T-helper 17 cell (primary cell): ENCODE results near the gene U2AF1L4. TPM values are rescaled to one million over a fixed set of nuclear protein-coding genes. Genes with fewer than 3 reads are reported as not detected.
A peak's percentile ranks its signal among the peaks of the same experiment; 100 is the strongest.

Experiments
- ATAC-seq: fragments of 150-1000 bp; cut with Tn5 transposase; 2 replicates; pipeline ENCODE4 v1.10.0; 2021; ENCODE audit warnings: mild to moderate bottlenecking, moderate library complexity
- DNase-seq, 3 donors: peaks; one replicate each; pipeline versions ENCODE4 v3.0.0 to v3.0.0-alpha.2; 2020 to 2021
- H3K9me3 ChIP-seq: one replicate; pipeline ENCODE4 v1.7.0; 2013; ENCODE audit warnings: low read length, mild to moderate bottlenecking; ENCODE audit not compliant: control insufficient read depth, poor library complexity, severe bottlenecking
- H3K27ac Mint-ChIP-seq: one replicate; pipeline ENCODE4 v1.8.0; 2022; ENCODE audit warnings: mild to moderate bottlenecking, moderate library complexity, mixed read lengths
- H3K27me3 Mint-ChIP-seq: one replicate; pipeline ENCODE4 v1.8.0; 2022; ENCODE audit warnings: mixed read lengths
- H3K36me3 Mint-ChIP-seq: one replicate; pipeline ENCODE4 v1.8.0; 2022; ENCODE audit warnings: low read depth, mixed read lengths
- H3K4me1 Mint-ChIP-seq: one replicate; pipeline ENCODE4 v1.8.0; 2022; ENCODE audit warnings: mild to moderate bottlenecking, mixed read lengths
- H3K4me3 Mint-ChIP-seq: one replicate; pipeline ENCODE4 v1.8.0; 2022; ENCODE audit warnings: mild to moderate bottlenecking, moderate library complexity, mixed read lengths
- total RNA-seq, 4 donors: library from RNA in 2 of 4; stranded (reverse) in 2 of 4; gene quantifications; one replicate each; pipeline ENCODE4 v1.2.3 and lab custom pipeline; 2022 to 2026

The U2AF1L4 gene
- total RNA-seq, 2 donors from 2014 or later, result 48.1 to 68.2 TPM

DNA sequence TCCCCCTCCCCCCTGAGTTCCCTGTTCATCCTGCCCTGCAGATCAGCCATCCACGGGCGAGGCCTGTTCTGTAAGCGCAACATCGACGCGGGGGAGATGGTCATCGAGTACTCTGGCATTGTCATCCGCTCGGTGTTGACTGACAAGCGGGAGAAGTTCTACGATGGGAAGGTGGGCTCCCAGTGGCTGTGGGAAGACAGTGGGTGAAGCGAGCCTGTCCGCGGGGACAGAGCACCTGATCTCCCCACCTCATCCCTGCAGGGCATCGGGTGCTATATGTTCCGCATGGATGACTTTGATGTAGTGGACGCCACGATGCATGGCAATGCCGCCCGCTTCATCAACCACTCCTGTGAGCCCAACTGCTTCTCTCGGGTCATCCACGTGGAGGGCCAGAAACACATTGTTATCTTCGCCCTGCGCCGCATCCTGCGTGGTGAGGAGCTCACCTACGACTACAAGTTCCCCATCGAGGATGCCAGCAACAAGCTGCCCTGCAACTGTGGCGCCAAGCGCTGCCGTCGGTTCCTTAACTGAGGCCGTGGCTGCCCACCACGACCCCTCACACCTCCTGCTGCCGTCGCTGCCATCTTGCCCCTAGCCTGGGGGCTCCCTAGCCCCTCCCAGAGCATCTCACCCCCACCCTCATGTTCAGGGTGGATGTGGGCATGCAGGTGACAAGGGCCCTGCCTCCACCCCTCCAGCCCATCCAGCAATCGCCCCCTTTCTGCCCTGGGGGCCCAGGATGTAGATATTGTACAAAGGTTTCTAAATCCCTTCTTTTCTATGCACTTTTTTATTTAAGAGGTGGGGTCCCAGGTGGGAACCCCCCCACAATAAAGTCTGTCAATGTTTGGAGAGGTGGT is 7.0 kb downstream of the U2AF1L4 start:
- Mint-ChIP-seq H3K27ac (peak overlapping the region; percentile 66), H3K27me3 (no peaks in the 10 kb centered on the region), H3K36me3 (peaks cover 2% of the 10 kb centered on the region), H3K4me1 (peaks cover 43% of the 10 kb centered on the region), H3K4me3 (no peak overlapping the region)
- no peaks in the 10 kb centered on the region for H3K9me3 ChIP-seq
- ATAC-seq (no peak), DNase-seq (no peak)

DNA sequence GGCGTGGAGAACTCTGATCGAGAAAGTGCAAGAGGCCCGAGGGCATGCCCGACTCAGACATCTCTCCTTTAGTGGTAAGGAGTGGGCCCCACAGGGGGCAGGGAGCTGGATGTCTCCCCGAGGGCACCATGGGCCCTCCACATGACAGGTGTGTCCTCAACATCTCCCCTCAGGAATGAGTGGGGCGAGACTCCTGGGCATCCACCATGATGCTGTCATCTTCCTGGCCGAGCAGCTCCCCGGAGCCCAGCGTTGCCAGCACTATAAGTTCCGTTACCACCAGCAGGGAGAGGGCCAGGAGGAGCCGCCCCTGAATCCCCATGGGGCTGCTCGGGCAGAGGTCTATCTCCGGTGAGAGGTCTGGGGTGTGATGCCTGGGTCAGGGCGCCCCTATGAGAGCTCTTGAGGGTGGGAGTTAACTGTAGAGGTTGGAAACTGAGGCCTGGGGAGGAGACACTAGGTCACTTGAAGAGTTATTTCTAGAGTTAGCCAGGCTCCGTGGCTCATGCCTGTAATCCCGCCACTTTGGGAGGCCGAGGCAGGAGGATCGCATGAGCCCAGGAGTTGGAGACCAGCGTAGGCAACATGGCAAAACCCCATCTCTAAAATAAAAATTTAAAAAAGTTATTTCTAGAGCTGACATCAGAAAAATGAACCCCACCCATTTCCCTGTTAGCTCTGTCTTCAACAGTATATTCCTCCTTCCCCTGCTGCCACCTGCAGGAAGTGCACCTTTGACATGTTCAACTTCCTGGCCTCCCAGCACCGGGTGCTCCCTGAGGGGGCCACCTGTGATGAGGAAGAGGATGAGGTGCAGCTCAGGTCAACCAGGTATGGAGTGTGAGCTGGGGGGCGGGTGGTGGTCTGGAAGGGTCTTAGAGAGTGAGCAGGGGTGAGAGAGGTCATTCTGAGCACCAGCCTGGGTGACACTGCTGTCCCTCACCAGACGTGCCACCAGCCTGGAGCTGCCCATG is 8.0 kb downstream of the U2AF1L4 start:
- peak overlapping the region; percentile 47 for H3K27ac Mint-ChIP-seq
- H3K27me3 Mint-ChIP-seq, result no peaks in the 10 kb centered on the region
- H3K36me3 Mint-ChIP-seq, result no peaks in the 10 kb centered on the region
- peaks cover 34% of the 10 kb centered on the region for H3K4me1 Mint-ChIP-seq
- peak overlapping the region; percentile 50 for H3K4me3 Mint-ChIP-seq
- H3K9me3 ChIP-seq, result no peaks in the 10 kb centered on the region
- DNase-seq (no peak), ATAC-seq (no peak)

DNA sequence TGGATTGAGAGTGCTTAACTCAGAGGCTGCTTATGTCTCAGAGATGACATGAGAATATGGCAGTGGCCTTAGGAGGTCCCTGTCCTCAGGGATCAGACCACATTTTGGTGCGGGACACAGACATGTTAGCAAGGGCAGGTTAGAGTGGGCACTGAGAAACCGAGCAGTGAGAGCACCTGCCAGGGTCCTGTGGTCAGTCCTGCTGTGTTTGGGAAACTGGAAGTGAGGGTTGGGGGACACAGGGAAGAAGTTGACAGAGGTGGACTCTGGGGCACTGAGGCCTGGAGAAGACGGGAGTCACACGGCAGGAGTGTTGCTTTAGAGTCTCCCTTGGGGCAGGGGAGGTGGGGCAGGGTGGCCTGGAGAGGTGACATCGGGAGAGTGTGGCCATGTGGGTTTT is 10.3 kb downstream of the U2AF1L4 start:
- no peak overlapping the region for H3K4me3 Mint-ChIP-seq
- H3K36me3 Mint-ChIP-seq, result peaks cover 10% of the 10 kb centered on the region
- H3K27ac Mint-ChIP-seq, result peak overlapping the region; percentile 86
- H3K9me3 ChIP-seq, result no peaks in the 10 kb centered on the region
- peaks cover 32% of the 10 kb centered on the region for H3K4me1 Mint-ChIP-seq
- DNase-seq, result no peak
- no peaks in the 10 kb centered on the region for H3K27me3 Mint-ChIP-seq
- no peak for ATAC-seq

GRCh38 chr19:35734273-35734672 is 10.9 kb downstream of the U2AF1L4 start:
- Mint-ChIP-seq H3K27me3 (no peaks in the 10 kb centered on the region), H3K4me3 (no peak overlapping the region), H3K36me3 (peaks cover 11% of the 10 kb centered on the region), H3K27ac (peak overlapping the region; percentile 86), H3K4me1 (peaks cover 32% of the 10 kb centered on the region)
- DNase-seq (no peak), ATAC-seq (no peak)
- no peaks in the 10 kb centered on the region for H3K9me3 ChIP-seq

DNA sequence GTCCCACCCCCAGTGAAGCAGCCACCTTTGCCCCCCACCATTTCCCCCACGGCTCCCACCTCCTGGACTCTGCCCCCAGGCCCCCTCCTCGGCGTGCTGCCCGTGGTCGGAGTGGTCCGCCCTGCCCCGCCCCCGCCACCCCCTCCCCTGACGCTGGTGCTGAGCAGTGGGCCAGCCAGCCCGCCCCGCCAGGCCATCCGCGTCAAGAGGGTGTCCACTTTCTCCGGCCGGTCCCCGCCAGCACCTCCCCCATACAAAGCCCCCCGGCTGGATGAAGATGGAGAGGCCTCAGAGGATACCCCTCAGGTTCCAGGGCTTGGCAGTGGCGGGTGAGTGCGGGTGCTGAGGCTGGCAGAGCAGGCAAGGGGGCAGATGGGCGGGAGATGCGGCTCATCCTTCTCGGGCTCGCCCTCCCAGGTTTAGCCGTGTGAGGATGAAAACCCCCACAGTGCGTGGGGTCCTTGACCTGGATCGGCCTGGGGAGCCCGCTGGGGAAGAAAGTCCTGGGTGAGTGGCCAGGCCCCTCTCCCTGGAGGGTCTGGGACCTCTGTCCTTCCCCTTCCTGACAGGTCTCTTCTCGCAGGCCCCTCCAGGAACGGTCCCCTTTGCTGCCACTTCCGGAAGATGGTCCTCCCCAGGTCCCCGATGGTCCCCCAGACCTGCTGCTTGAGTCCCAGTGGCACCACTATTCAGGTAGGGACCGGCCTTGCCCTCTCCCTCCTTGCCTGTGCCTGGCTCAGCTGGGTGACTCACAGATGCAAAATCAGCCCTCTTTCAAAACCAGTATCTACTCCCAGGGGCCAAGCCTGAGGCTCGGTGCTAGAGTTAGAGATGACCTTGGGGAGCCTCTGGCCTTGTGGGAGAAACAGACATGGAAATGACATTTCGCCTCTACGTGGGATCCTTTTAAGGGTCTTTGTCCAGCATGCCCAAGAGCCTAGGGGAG is 11.8 kb downstream of the U2AF1L4 start:
- no peak for DNase-seq
- H3K9me3 ChIP-seq, result no peaks in the 10 kb centered on the region
- peaks cover 33% of the 10 kb centered on the region for H3K4me1 Mint-ChIP-seq
- peak overlapping the region; percentile 86 for H3K27ac Mint-ChIP-seq
- peaks cover 11% of the 10 kb centered on the region for H3K36me3 Mint-ChIP-seq
- no peaks in the 10 kb centered on the region for H3K27me3 Mint-ChIP-seq
- ATAC-seq, result no peak
- H3K4me3 Mint-ChIP-seq, result no peak overlapping the region

DNA sequence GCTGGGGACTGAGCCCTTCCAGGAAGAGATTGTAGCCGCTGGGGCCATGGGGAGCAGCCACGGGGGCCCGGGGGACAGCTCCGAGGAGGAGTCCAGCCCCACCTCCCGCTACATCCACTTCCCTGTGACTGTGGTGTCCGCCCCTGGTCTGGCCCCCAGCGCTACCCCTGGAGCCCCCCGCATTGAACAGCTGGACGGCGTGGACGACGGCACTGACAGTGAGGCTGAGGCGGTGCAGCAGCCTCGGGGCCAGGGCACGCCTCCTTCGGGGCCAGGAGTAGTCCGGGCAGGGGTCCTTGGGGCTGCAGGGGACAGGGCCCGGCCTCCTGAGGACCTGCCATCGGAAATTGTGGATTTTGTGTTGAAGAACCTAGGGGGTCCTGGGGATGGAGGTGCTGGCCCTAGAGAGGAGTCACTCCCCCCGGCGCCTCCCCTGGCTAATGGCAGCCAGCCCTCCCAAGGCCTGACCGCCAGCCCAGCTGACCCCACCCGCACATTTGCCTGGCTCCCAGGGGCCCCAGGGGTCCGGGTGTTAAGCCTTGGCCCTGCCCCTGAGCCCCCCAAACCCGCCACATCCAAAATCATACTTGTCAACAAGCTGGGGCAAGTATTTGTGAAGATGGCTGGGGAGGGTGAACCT is 12.6 kb downstream of the U2AF1L4 start:
- Mint-ChIP-seq H3K4me3 (no peak overlapping the region), H3K36me3 (peaks cover 11% of the 10 kb centered on the region), H3K27ac (no peak overlapping the region), H3K27me3 (no peaks in the 10 kb centered on the region), H3K4me1 (peaks cover 39% of the 10 kb centered on the region)
- no peaks in the 10 kb centered on the region for H3K9me3 ChIP-seq
- ATAC-seq, result no peak
- no peak for DNase-seq

DNA sequence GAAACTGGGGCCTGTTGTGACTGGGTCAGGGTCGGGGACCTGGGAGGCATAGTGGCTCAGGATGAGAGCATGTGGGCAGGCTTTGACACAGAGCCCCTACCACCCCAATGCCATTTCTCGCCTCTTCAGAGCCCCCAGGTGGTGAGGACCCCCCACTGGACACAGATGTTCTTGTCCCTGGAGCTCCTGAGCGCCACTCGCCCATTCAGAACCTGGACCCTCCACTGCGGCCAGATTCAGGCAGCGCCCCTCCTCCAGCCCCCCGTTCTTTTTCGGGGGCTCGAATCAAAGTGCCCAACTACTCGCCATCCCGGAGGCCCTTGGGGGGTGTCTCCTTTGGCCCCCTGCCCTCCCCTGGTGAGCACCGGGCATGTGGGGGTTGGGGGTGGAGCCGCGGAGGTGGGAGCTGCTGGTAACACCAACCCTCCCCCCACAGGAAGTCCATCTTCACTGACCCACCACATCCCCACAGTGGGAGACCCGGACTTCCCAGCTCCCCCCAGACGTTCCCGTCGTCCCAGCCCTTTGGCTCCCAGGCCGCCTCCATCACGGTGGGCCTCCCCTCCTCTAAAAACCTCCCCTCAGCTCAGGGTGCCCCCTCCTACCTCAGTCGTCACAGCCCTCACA is 13.3 kb downstream of the U2AF1L4 start:
- no peaks in the 10 kb centered on the region for H3K9me3 ChIP-seq
- ATAC-seq (no peak), DNase-seq (no peak)
- no peak overlapping the region for H3K27ac Mint-ChIP-seq
- H3K36me3 Mint-ChIP-seq, result peaks cover 11% of the 10 kb centered on the region
- H3K27me3 Mint-ChIP-seq, result no peaks in the 10 kb centered on the region
- no peak overlapping the region for H3K4me3 Mint-ChIP-seq
- peaks cover 34% of the 10 kb centered on the region for H3K4me1 Mint-ChIP-seq

DNA sequence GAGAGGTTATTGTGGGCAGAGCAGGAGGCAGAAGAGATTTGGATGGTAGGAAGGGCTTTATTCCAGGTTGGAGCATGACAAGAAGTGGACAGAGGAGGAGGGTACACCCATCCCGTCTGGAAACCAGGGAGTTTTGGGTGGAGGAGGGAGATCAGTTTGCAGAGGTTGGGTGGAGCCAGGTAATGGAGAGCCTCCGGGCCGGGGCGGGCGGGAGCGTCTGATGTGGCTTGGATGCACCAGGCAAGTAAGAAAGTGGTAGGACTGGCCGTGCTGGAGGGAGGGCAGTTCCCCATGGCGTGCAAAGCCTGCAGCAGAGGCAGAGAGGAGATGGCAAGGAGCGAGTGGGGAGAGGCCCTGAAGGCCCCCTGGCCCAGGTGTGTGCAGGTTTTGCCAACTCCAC is 13.9 kb downstream of the U2AF1L4 start:
- Mint-ChIP-seq H3K36me3 (peaks cover 11% of the 10 kb centered on the region), H3K27me3 (no peaks in the 10 kb centered on the region), H3K4me3 (peak overlapping the region; percentile 49), H3K4me1 (peaks cover 29% of the 10 kb centered on the region), H3K27ac (no peak overlapping the region)
- DNase-seq (no peak), ATAC-seq (no peak)
- no peaks in the 10 kb centered on the region for H3K9me3 ChIP-seq

GRCh38 chr19:35730326-35730725 is 14.9 kb downstream of the U2AF1L4 start:
- no peak overlapping the region for H3K27ac Mint-ChIP-seq
- peaks cover 14% of the 10 kb centered on the region for H3K36me3 Mint-ChIP-seq
- H3K4me1 Mint-ChIP-seq, result peaks cover 26% of the 10 kb centered on the region
- DNase-seq, result no peak
- no peaks in the 10 kb centered on the region for H3K9me3 ChIP-seq
- ATAC-seq, result no peak
- H3K27me3 Mint-ChIP-seq, result no peaks in the 10 kb centered on the region
- H3K4me3 Mint-ChIP-seq, result no peak overlapping the region

DNA sequence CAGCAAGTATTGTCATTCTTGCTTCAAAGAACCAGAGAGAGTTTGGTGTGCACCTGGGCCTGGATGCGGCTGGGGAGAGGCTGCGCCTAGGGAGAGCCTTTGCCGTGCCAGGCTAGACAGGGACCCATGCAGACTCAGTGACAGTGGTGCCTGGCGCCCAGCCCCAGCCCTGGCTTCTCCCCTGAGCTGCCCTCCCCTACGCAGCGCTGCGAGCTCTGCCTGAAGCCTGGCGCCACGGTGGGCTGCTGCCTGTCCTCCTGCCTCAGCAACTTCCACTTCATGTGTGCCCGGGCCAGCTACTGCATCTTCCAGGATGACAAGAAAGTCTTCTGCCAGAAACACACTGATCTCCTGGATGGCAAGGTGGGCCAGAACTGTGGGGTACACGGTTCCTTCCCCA is 15.5 kb downstream of the U2AF1L4 start:
- ATAC-seq, result no peak
- Mint-ChIP-seq H3K27me3 (no peaks in the 10 kb centered on the region), H3K36me3 (peaks cover 14% of the 10 kb centered on the region), H3K4me3 (no peak overlapping the region), H3K4me1 (peaks cover 26% of the 10 kb centered on the region), H3K27ac (no peak overlapping the region)
- H3K9me3 ChIP-seq, result no peaks in the 10 kb centered on the region
- DNase-seq, result no peak

DNA sequence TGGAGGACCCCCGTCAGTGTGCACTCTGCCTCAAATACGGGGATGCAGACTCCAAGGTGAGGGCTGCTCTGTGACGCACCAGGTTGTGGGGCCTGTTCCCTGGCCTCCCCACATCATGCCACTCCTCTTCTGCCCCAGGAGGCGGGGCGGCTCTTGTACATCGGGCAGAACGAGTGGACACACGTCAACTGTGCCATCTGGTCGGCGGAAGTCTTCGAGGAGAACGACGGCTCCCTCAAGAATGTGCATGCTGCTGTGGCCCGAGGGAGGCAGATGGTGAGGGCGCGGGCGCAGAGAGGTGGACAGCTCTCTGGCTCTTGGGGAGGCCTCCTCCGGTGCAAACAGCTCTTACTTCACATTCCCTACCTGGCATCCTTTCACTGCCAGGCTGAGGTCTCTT is 16.2 kb downstream of the U2AF1L4 start:
- H3K27me3 Mint-ChIP-seq, result no peaks in the 10 kb centered on the region
- H3K9me3 ChIP-seq, result no peaks in the 10 kb centered on the region
- DNase-seq (no peak), ATAC-seq (no peak)
- peak overlapping the region; percentile 80 for H3K27ac Mint-ChIP-seq
- H3K36me3 Mint-ChIP-seq, result peaks cover 14% of the 10 kb centered on the region
- no peak overlapping the region for H3K4me3 Mint-ChIP-seq
- H3K4me1 Mint-ChIP-seq, result peaks cover 21% of the 10 kb centered on the region
